Islet of Langerhans (tissue), 1 donor: Measurements from ENCODE around the gene KBTBD3.
A peak's percentile ranks its signal among the peaks of the same experiment; 100 is the strongest.

Source experiments
- FAIRE-seq: peaks from one replicate; lab custom pipeline; 2011; peaks lifted over from hg19 to GRCh38; lab: Jason Lieb, UNC

KBTBD3 gene, protein sequence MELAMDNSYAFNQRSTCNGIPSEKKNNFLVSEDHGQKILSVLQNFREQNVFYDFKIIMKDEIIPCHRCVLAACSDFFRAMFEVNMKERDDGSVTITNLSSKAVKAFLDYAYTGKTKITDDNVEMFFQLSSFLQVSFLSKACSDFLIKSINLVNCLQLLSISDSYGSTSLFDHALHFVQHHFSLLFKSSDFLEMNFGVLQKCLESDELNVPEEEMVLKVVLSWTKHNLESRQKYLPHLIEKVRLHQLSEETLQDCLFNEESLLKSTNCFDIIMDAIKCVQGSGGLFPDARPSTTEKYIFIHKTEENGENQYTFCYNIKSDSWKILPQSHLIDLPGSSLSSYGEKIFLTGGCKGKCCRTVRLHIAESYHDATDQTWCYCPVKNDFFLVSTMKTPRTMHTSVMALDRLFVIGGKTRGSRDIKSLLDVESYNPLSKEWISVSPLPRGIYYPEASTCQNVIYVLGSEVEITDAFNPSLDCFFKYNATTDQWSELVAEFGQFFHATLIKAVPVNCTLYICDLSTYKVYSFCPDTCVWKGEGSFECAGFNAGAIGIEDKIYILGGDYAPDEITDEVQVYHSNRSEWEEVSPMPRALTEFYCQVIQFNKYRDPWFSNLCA

DNA sequence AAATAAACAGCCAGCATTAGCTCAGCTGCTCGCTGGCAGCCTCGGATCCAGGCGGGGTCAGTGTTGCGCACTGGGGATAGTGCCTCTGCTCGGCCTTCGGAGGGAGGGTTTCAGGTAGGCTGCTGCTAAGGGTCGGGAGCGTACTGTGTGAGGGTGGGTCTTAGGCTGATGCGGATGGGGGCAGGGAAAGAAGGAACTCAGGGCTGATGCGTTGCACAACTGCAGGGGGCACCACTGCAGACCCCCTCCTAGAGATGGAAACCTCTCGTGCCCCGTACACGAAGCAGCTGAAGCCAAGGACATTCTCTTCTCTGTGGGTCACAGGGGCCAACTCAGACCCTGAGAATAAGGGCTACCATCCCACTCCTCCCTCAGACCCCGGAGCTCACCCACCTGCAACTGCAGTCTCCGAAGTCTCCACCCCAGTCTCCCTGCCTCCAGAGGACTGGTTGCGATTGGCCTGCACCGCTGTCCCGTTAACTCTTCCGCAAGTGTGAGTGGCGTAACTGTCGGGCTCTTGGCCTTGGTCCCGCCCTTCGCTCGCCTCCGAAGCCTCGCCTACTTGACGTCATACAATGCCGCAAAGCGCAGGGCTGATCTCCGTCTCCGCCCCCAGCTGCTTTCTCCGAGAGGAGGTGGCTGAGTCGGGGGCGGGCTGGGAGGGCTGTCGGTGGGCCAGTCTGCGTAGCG lies at the start of gene KBTBD3:
KBTBD3 (minus strand) TSS at position 429 of the 690 bp plus-strand sequence. CDS start 18,250 bp downstream, outside the sequence.
- FAIRE-seq: peak; percentile 71

DNA sequence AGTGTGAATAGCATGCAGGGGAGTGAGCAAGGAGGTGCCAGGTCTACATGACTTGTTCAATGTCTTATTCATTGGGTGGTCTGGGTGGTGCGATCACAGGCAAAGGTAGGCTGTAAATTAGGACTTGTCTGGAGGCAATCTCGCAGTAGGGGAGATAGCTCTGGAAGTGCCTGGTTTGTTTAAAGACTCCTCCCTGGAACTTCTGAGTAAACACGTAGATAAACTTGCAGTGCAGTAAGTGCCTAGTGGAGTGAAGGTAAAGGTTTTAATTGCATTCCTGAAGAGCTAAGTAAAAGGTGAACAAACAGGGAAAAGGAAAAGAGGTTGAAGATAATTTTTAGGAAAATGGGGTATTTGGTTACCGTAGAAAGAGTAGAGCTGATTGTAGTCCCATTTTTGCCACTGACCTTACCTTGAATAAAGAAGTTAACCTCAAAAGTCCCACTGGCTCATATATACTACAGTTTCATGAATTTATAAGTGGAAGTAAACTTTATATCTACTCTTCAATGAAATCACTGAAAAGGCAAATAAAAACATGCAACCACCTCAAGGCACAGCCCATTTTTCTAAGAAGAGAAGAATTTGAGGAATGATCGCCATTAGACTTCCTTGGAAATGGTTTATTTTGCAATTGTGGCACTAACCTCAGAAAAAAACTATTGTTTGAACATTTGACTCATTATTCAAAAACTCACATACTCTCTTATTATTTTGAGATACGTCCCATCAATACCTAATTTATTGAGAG lies 44.6 kb upstream of the KBTBD3 start:
- FAIRE-seq: no peak

DNA sequence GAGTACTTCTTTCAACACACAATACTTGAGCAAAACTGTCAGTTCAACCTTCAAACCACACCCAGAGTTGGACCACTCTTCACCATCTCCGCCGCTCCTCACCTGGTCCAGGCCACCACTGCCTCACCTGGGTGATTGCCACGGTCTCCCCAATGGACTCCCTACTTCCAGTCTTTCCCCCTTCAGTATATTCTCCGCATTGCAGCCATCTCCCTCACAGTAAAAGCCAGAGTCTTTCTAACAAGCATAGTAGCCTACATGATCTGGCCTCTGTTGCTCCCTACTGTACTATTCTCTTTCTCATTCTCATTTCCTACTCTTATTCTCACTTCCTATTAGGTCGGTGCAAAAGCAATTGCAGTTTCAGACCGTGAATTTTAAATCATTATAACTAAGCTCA lies 28.8 kb upstream of the KBTBD3 start:
- FAIRE-seq: no peak

DNA sequence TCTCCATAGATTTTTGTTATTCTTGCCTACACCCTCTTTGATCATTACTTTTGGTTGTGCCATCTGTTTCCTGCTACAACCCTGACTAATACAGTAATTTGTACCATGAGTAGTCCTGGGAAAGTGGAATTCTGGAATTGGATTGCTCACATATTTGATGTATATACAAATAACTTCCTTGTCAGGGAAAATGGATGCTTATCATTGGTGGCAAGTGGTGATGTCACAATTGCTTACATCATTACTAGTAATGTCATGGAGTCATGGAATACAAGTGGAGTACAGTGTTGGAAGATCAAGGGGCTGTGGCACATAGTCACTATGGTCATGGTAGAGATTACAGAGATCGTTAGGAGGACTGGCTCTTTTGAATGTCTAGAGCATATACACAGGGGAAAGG lies 24.7 kb upstream of the KBTBD3 start:
- FAIRE-seq: no peak

DNA sequence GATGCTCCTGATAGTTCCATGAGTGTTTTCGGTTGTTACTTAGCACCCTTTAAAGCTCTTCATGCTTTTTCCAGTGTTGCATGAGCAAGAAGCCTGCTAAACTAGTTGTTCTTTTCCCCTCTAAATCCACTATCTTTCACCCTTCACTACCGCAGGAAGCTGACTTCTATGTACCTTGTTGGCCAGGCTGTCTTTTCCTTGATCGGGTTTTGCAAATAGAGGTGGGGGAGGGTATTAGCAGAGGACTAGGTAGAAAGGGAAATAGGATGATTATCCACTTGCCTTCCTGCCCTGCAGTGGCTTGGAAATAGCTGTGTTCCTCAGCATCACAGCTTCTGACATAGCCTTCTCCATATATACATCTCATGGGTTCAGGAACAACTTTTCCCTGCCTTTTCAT lies 24.2 kb upstream of the KBTBD3 start:
- no peak for FAIRE-seq

DNA sequence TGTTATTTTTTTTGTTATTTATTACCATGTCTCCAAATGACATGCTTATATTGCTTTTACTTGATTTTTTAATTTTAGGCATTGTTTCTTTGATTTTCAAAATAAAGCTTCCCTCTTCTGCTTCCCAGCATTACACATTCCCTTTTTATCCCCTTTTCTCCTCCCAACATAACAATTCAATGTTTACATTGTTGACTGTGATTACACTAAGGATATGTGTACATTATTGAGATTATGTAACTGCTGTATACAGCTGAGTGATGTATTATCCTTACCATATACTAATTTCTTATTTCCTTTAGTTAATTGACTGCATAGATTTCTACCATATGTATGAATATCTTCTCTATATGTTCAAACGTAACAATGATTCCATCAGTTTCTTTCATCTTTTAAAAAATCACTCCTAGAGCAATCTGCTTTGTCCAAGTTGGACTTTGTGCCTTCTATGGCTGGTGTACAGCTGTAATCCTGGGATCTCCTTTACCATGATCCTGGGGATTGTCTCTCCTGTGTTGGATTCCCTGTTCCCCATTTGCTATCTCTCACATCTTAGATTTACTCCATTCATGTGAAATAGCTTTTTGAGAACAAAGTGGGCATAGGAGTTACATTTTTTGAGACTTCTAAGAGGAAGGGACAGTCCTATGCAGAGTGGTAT lies 21.9 kb upstream of the KBTBD3 start:
- FAIRE-seq: no peak

DNA sequence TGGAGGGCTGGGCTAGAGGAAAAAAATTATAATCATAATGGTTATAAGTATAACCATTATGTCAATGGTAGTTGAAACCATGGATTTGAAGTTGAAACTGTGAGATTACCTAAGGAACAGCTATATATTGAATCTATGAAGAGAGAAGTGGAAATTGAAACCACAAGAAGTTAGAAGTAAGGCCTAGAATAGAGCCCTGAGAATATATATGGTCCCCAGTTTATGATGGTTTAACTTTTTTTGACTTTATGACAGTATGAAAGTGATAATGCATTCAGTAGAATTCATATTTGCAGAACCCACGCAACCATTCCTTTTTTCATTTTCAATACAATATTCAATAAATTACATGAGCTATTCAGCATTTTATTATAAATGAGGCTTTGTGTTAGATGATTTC lies 15.3 kb upstream of the KBTBD3 start:
- no peak for FAIRE-seq

DNA sequence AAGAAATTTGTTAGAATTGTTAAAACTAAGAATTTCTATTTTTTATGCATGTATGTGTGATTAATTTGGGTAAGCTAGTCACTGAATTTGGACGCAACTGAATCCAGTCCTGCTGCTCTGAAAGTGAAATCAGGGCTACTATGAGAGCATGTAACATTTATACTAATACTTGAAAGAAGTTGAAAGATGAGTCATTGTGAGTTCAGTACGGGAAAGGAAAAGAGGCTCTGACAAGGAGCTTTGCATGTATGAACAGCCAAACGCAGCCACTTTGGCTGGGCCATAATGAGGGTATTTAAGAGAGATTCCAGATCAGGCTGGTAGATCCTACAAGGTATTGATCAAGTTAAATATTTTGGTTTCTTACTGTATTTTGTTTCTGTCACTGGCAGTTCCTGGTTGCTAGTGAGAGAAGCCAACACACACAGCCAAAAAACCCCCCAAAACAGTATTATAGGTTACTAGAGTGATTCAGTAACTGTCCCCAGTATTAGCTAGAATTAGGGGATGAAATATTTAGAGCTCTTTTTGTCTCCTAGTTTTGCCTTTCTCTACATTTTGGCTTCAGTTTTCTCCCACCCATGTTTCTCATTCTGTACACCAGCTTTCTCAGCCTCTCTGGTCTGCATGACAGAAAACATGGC lies 14.5 kb upstream of the KBTBD3 start:
- FAIRE-seq: no peak

DNA sequence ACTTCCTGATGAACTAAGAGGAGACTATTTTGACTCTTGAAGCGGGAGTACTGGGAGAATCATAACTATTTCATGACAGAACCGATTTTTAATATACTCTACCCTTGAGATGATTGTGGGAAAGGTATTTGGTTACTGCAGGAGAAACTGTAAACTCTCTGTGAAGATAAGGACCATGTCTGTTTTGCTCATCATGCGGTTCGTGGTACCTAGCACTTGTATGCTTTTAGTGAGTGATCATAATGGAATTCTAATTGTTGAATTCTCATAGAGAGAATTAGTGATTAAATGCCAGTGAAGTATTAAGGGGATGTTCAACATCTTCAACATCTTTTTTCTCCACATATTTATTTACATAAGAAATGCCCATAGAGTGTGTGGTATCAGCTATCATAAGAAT lies 11.7 kb upstream of the KBTBD3 start:
- FAIRE-seq: no peak

DNA sequence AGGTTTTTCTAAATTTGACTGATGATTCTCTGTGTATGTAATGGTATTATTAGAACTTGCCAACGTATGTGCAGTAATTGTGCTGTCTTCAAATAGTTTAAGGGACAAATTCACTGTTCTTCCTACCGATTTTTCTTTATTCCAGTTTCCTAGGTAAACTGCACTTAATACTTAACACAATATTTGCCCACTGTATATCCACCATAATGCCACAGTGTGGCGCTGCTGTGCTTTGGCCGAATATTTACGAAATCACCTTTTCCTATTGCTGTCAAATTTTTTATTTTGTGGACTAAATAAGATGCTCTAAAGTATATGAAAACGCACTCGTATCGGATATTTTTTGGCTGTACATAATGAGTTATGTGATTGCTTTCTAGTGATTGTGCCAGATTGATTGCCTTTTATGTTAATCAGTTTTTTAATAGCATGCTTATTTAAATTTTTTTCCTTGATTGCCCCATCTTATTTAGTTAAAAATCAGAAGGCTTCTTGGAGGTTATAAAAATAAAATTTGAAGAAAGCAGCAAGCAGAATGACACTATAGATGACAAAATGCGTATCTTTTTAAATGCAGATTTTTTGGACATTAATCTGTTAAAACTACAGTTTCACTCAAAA lies 10.8 kb upstream of the KBTBD3 start:
- peak; percentile 99 for FAIRE-seq

DNA sequence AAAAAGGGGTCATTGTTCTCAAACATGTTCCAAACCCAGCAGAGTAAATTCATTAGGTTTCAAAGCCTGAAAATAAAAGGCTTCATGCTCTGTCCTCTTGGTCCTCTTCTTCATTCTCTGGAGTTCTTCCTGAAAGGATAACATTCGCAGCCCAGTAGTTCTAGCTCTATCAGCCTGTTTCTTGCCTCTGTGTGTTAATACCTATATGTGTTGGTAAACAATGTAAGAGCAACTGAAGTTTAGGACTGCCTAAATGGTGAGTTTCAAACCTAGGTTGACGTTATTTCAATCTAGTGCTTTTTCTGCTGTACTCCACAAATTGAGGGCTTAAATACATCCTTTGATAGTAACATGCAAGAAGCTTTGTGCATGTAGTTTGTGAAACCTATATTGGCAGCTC lies 9.7 kb upstream of the KBTBD3 start:
- FAIRE-seq: no peak

DNA sequence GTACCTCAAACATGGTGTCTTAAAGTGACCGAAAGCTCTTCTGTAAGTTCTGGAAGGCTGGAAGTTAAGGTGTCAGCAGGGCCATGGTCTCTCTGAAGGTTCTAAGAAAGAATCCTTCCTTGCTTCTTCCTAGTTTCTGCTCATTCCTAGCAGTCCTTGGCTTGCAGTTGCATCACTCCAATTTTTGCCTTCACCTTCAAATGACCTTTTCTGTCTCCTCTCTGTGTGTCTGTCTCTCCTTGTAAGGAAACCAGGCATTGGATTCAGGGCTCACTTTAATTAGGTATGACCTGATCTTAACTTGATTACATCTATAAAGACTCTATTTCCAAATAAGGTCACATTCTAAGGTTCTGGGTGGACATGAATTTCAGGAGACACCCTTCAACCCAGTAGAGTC lies 9.0 kb upstream of the KBTBD3 start:
- no peak for FAIRE-seq

DNA sequence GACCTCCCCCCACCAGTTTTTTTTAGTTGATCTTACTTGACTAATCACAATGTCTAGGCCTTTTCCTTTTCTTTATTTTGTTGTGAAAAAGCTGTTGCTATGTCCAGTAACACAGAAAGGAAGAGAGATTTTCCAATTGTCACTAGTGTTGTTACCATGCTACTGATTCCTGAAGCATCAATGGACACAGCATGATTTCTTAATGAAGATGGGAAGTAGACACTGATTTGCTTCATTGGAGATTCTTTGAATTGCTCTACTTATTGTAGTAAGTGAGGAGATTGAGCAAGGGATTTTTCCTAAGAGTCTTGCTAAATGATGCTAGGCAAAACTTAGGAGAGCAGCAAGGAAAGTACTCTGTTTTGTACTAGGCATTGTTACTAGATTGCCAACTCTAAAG lies 4.9 kb upstream of the KBTBD3 start:
- no peak for FAIRE-seq

DNA sequence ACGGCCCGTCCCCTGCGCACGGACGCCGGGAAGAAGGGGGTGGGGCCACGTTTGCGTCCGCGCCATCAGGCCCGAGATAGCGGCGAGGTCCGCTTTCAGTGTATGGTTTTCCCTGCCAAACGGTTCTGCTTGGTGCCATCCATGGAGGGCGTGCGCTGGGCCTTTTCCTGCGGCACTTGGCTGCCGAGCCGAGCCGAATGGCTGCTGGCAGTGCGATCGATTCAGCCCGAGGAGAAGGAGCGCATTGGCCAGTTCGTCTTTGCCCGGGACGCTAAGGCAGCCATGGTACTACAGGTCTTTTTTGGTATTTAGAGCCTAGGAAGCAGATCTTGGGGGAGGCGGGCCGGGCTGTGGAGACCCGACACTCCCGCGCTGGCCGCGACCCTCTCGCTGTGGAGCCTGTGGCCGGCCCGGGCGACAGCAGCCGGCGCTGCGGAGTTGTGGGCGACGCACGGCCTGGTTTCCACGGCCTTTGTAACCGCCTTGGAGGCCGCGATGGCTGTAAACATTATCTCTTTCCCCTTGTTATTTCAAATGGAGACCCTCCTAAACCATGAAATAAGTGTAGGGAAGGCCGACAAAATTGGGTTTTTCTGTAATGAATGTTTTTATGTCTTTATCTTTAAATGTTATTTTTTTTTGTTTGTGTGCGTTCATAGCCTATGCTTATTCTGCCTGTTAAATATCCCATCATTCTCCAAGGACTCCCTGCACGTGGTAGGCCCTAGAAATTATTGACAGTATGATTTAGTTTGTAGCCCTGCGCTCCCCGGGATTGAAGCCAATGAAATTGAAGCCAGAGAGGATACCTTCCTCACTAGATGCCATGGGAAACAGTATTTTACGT lies 685 bp upstream of the KBTBD3 start, which contains the start of gene AASDHPPT:
AASDHPPT (plus strand) TSS at position 54 of the 847 bp plus-strand sequence; CDS start at position 103, 49 bp downstream.
- FAIRE-seq: no peak

DNA sequence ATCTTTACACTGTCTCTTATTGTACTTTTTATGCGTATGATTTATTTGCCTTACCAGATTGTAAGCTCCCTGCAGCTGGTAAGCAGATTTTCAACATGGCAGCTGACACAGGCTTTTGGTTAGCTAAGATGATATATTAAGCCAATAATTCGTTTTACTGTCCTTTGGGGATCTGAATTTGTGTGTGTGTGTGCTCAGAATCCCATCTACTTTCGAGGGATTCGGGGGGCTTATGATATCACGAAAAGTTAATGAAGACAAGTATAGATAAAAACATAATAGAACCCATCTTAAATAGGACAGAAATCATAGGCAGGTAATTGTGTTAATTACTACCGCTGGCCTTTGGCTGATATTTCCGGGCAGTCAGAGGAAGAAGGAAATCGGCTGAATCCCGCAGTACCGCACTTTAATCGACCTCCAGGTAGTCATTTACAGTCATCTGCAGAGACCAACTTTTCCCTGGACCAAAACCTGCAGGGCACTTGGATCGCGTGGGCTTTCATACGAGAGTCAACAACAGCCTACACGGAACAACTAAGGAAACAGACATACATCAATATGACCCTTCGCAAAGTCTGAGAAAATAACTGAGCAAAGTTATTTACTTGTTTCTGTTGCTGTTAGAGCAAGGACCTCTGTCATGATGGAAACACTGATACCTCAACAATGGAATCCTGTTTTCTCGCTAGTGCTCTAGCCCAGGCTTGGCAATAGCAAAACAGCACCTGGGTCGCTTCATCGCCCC lies 802 bp downstream of the KBTBD3 start:
- FAIRE-seq: peak; percentile 21

DNA sequence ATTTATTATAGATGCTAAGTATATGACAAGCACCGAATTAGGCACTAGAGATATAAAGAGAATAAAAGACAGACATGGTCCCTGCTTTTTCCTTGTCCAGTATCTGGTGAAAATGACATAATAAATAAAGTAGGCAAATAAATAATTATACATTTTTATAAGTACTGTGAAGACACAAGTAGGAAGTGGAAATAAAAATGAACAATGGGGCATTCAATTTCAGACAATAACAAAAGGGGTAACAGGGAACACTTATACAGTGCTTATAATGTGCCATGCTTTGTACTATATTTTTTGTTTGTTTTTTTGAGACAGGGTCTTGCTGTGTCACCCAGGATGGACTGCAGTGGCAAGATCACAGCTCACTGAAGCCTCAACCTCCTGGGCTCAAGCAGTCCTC lies 4.3 kb downstream of the KBTBD3 start:
- FAIRE-seq: no peak

DNA sequence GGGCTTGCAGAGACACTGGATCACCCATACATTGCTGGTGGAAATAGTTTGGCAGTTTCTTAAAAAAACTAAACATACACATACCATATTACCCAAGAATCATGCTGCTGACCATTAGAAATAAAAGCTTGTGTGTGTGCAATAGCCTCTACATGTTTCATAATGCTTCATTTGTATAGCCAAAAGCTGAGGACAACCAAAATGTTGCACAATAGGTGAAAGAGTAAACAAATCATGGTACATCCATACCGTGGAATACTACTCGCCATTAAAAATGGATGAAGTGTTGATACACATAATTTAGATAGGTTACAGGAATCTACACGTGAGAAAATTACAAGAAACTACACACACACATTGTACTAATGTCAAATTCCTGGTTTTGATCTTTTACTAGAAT lies 6.5 kb downstream of the KBTBD3 start:
- no peak for FAIRE-seq

DNA sequence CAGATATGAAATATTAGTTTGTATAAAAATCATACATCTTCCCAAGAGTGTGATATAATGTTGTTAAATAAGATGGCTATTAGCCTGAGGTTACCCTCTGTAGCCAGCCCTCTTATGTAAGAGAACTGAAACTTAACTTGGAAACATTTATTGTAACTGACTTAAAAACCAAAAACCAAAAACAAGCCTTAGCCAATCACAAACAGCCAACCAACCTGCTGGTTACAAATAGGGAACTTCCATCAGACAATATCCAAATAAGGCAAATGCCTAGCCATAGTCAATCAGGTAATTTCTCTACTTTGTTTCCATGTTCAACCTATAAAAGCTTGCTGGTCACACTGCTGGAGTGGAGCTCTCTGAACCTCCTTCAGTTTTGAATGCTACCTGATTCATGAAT lies 14.1 kb downstream of the KBTBD3 start:
- FAIRE-seq: no peak
